Peyer's patch (tissue), 4 donors: ENCODE measurements around the gene ZNF451. TPM values are rescaled to one million over a fixed set of nuclear protein-coding genes. Genes with fewer than 3 reads are reported as not detected.

Experiments used
- DNase-seq, 3 donors: peaks; one replicate each; pipeline ENCODE4 v3.0.0-alpha.2; 2017 to 2019
- H3K27ac ChIP-seq, 4 donors: fragments of 200-600 bp; sonication (generic); one replicate each; pipeline ENCODE4 v1.5.1; 2016 to 2019
- H3K27me3 ChIP-seq, 2 donors: fragments of 200-600 bp; sonication (generic); one replicate each; pipeline ENCODE4 v1.5.1; 2019
- H3K36me3 ChIP-seq, 3 donors: fragments of 200-600 bp; sonication (generic); one replicate each; pipeline ENCODE4 v1.5.1; 2016 to 2019
- H3K4me1 ChIP-seq, 4 donors: fragments of 200-600 bp; sonication (generic); one replicate each; pipeline ENCODE4 v1.5.1; 2016 to 2019
- H3K4me3 ChIP-seq, 4 donors: fragments of 200-600 bp; sonication (generic); 1 replicate in 3 of 4; 2 replicates in 1 of 4; pipeline ENCODE4 v1.5.1; 2016 to 2019; ENCODE audit warnings: mild to moderate bottlenecking in 1 of 4
- H3K9me3 ChIP-seq, 4 donors: fragments of 200-600 bp; sonication (generic); one replicate each; pipeline ENCODE4 v1.5.1; 2016 to 2019; ENCODE audit warnings: mild to moderate bottlenecking in 1 of 4
- CTCF ChIP-seq, 6 experiments: fragments of 450-650 bp in 4 of 6; fragments of 200-600 bp in 2 of 6; sonication (generic) in 1 of 6; IDR thresholded peaks; one replicate each; pipeline ENCODE4 v1.5.1; 2017 to 2019; ENCODE audit warnings: antibody characterized with exemption in 6 of 6, mild to moderate bottlenecking in 3 of 6, moderate library complexity in 1 of 6
- POLR2A ChIP-seq, 2 donors: fragments of 450-650 bp; IDR thresholded peaks; one replicate each; pipeline ENCODE4 v1.5.1; 2017; ENCODE audit warnings: antibody characterized with exemption in 2 of 2, mild to moderate bottlenecking in 2 of 2, moderate library complexity in 2 of 2
- total RNA-seq, 4 donors: library from RNA; depleted of rRNA; stranded (reverse); fragments of >200 nt; gene quantifications; one replicate each; pipeline ENCODE4 v1.1.0, GENCODE V29; 2016

The ZNF451 gene
- total RNA-seq, 4 donors from 2014 or later, result 44.5 to 106 (median 54.9) TPM

- no peak overlapping the region for H3K4me3 ChIP-seq
- no peaks in the 10 kb centered on the region for H3K4me1 ChIP-seq
- H3K9me3 ChIP-seq, result no peaks in the 10 kb centered on the region
- DNase-seq, result no peak
- TF ChIP-seq POLR2A (IDR thresholded peaks at IDR 0.05), result no peak
- TF ChIP-seq CTCF (IDR thresholded peaks at IDR 0.05), result no peak
- H3K36me3 ChIP-seq, result peaks cover 0 to 14% (median 0%) of the 10 kb centered on the region in 3 donors
- no peak overlapping the region for H3K27ac ChIP-seq
- H3K27me3 ChIP-seq, result no peaks in the 10 kb centered on the region
Observed at GRCh38 chr6:57063847-57064246, 26.1 kb upstream of the ZNF451 start.

- DNase-seq, result no peak
- H3K27me3 ChIP-seq, result no peaks in the 10 kb centered on the region
- H3K4me1 ChIP-seq, result no peaks in the 10 kb centered on the region
- no peak overlapping the region for H3K4me3 ChIP-seq
- H3K9me3 ChIP-seq, result no peaks in the 10 kb centered on the region
- H3K36me3 ChIP-seq, result peaks cover 0 to 9% (median 0%) of the 10 kb centered on the region in 3 donors
- no peak overlapping the region for H3K27ac ChIP-seq
- no peak for TF ChIP-seq CTCF (IDR thresholded peaks at IDR 0.05)
- TF ChIP-seq POLR2A (IDR thresholded peaks at IDR 0.05), result no peak
Observed at GRCh38 chr6:57064809-57065208, 25.2 kb upstream of the ZNF451 start.

GRCh38 chr6:57068061-57068460, 21.9 kb upstream of the ZNF451 start:
- H3K36me3 ChIP-seq, result peaks cover 0 to 5% (median 0%) of the 10 kb centered on the region in 3 donors
- no peak for DNase-seq
- no peaks in the 10 kb centered on the region for H3K27me3 ChIP-seq
- H3K27ac ChIP-seq, result no peak overlapping the region
- no peaks in the 10 kb centered on the region for H3K4me1 ChIP-seq
- no peak overlapping the region for H3K4me3 ChIP-seq
- no peaks in the 10 kb centered on the region for H3K9me3 ChIP-seq
- TF ChIP-seq CTCF (IDR thresholded peaks at IDR 0.05), result no peak
- no peak for TF ChIP-seq POLR2A (IDR thresholded peaks at IDR 0.05)

GRCh38 chr6:57069228-57069627, 20.8 kb upstream of the ZNF451 start:
- Histone ChIP-seq H3K4me3 (no peak overlapping the region), H3K27ac (no peak overlapping the region), H3K27me3 (no peaks in the 10 kb centered on the region), H3K4me1 (no peaks in the 10 kb centered on the region), H3K36me3 (no peaks in the 10 kb centered on the region), H3K9me3 (no peaks in the 10 kb centered on the region)
- DNase-seq, result no peak
- no peak for TF ChIP-seq POLR2A (IDR thresholded peaks at IDR 0.05)
- TF ChIP-seq CTCF (IDR thresholded peaks at IDR 0.05), result no peak

GRCh38 chr6:57069920-57070331, 20.1 kb upstream of the ZNF451 start:
- Histone ChIP-seq H3K27me3 (no peaks in the 10 kb centered on the region), H3K27ac (no peak overlapping the region), H3K4me3 (no peak overlapping the region), H3K9me3 (no peaks in the 10 kb centered on the region), H3K36me3 (no peaks in the 10 kb centered on the region), H3K4me1 (no peaks in the 10 kb centered on the region)
- DNase-seq, result no peak
- TF ChIP-seq CTCF (IDR thresholded peaks at IDR 0.05) (no peak), POLR2A (IDR thresholded peaks at IDR 0.05) (no peak)

GRCh38 chr6:57072108-57072507, 17.9 kb upstream of the ZNF451 start:
- H3K4me1 ChIP-seq, result no peaks in the 10 kb centered on the region
- no peak for DNase-seq
- TF ChIP-seq CTCF (IDR thresholded peaks at IDR 0.05) (no peak), POLR2A (IDR thresholded peaks at IDR 0.05) (no peak)

More at GRCh38 chr6:57072108-57072507, 17.9 kb upstream of the ZNF451 start:
- Histone ChIP-seq H3K4me3 (no peak overlapping the region), H3K27ac (no peak overlapping the region), H3K9me3 (no peaks in the 10 kb centered on the region), H3K27me3 (no peaks in the 10 kb centered on the region), H3K36me3 (no peaks in the 10 kb centered on the region)
